GM21390 (cell line): ENCODE results near the gene FGL2.
"Not testable (repeated sequence)": the region's sequence is repeated elsewhere in the genome, so short reads cannot be mapped to it uniquely, and the experiment has no call there.

Experiments
- ATAC-seq: cut with Tn5 transposase; IDR thresholded peaks from one replicate; pipeline ENCODE4 v1.9.1; 2021; ENCODE audit not compliant: unreplicated experiment

Gene FGL2

GRCh38 chr7:77216181-77216845 lies 16.7 kb upstream of the FGL2 start:
- ATAC-seq, result no peak

- no peak for ATAC-seq
Measured at GRCh38 chr7:77209479-77210139, 10.0 kb upstream of the FGL2 start.

GRCh38 chr7:77208416-77208815 lies 8.8 kb upstream of the FGL2 start:
- ATAC-seq, result no peak

- ATAC-seq, result no peak
Measured at GRCh38 chr7:77205706-77206105, 6.1 kb upstream of the FGL2 start.

- peak; percentile 90 for ATAC-seq
Measured at GRCh38 chr7:77202481-77202976, 2.9 kb upstream of the FGL2 start.

- no peak for ATAC-seq
Measured at GRCh38 chr7:77200542-77200941, 923 bp upstream of the FGL2 start.

GRCh38 chr7:77197141-77197540 lies 2.5 kb downstream of the FGL2 start:
- ATAC-seq, result no peak

- no peak for ATAC-seq
Measured at GRCh38 chr7:77188731-77189437, 10.7 kb downstream of the FGL2 start.

- no peak for ATAC-seq
Measured at GRCh38 chr7:77185866-77186265, 13.8 kb downstream of the FGL2 start.

- no peak for ATAC-seq
Measured at GRCh38 chr7:77184990-77185389, 14.6 kb downstream of the FGL2 start.

- ATAC-seq, result no peak
Measured at GRCh38 chr7:77184463-77184862, 15.2 kb downstream of the FGL2 start.

- ATAC-seq, result no peak
Measured at GRCh38 chr7:77182261-77182660, 17.4 kb downstream of the FGL2 start.

GRCh38 chr7:77181734-77182133 lies 17.9 kb downstream of the FGL2 start:
- ATAC-seq, result no peak

- no peak for ATAC-seq
Measured at GRCh38 chr7:77181015-77181595, 18.5 kb downstream of the FGL2 start.

- not testable (repeated sequence) for ATAC-seq
Measured at GRCh38 chr7:77178024-77178423, 21.6 kb downstream of the FGL2 start.

- not testable (repeated sequence) for ATAC-seq
Measured at GRCh38 chr7:77177321-77177904, 22.2 kb downstream of the FGL2 start.

- peak; percentile 48 for ATAC-seq
Measured at GRCh38 chr7:77175274-77175800, 24.3 kb downstream of the FGL2 start.

- ATAC-seq, result not testable (repeated sequence)
Measured at GRCh38 chr7:77174418-77174817, 25.2 kb downstream of the FGL2 start.

- not testable (repeated sequence) for ATAC-seq
Measured at GRCh38 chr7:77172437-77173172, 27.0 kb downstream of the FGL2 start.

- ATAC-seq, result not testable (repeated sequence)
Measured at GRCh38 chr7:77171073-77171472, 28.5 kb downstream of the FGL2 start.
